Measurements from ENCODE around the gene STMN3.
A peak's percentile ranks its signal among the peaks of the same experiment; 100 is the strongest.

STMN3 gene

DNA sequence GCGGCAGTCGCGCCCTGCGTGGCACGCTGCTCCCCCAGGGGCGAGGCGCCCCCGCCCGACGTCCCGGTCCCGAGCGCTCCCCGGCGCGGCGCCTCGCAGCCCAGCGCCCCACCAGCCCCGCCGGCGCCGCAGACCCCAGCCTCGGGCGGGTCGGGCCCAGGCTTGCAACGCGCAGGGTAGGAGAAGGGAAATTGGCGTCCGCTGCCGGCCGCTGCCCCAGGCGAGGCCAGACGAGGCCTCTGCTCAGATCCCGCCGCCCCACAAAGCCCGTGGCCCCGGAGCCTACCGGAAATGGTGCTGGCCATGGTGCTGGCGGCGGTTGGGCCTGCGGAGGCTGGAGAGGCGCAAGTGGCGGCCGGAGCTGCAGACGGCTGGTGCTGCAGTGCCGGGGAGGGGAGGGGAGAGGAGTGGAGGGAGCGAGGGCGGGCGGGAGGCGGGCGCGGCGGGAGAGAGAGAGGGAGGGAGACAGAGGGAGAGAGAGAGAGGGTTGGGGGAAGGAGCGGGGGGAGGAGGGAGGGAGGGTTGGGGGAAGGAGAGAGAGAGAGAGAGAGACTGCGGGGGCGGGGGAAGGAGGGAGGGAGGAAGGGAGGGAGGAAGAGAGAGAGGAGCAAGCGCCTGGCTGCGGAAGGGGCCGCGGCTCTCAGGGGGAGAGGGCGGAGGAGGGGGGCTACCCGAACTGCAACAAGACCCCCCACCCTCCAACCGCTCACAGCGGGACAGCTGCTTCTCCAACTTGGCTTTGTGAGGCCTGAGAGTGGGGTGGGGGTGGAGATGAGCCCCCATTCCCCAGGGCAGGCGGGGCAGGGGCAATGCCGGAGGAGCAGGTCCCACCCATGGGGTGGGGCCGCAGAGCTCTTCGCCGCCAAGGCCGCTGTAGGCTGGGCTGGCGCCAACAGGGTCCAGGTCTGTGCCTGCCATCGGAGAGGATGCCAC, at the start of gene STMN3:
Gene STMN3, minus strand, starts transcription at position 384 of the 933 bp plus-strand sequence. Its CDS starts 79 bp downstream, at position 305.
- peak; percentile 36 for DNase-seq

- no peak for DNase-seq
Observed at GRCh38 chr20:63702036-63702665, 48.9 kb upstream of the STMN3 start.

DNA sequence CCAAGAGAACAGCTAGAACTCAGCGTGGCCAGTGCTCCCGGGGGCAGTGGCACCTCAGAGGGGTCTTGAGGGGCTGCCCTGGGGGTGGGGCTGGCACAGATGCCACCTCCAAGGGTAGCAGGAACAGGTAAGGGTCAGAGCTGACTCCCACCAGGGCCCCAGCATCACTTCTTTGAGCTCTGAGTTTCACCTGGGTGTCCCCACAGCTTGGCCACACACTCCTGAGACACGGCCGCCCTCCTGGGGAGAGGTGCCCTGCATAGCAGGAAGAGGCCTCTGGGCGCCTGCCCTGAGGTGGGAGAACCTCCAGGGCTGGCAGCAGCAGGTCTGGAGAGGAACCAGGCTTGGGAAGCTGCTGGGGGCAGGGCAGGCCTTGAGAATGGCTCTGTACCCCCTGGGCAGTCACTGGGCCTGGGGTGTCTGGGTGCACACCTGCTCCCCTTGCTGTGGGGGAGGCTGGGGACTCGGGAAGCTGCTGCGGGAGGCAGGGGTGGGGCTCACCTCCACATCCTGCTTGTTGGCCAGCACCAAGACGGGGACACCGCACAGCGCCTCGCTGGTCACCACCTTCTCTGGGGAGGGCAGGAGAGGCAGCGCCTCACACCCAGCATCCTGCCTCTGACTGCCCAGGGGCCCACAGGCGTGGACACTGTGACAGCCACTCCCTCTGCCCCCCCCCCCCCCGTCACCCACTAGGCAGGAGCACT, 48.3 kb upstream of the STMN3 start:
- DNase-seq, result no peak

GRCh38 chr20:63701051-63701328, 47.8 kb upstream of the STMN3 start:
- no peak for DNase-seq

- no peak for DNase-seq
Observed at GRCh38 chr20:63700199-63701050, 47.2 kb upstream of the STMN3 start.

GRCh38 chr20:63699466-63700198, 46.4 kb upstream of the STMN3 start:
- no peak for DNase-seq

DNA sequence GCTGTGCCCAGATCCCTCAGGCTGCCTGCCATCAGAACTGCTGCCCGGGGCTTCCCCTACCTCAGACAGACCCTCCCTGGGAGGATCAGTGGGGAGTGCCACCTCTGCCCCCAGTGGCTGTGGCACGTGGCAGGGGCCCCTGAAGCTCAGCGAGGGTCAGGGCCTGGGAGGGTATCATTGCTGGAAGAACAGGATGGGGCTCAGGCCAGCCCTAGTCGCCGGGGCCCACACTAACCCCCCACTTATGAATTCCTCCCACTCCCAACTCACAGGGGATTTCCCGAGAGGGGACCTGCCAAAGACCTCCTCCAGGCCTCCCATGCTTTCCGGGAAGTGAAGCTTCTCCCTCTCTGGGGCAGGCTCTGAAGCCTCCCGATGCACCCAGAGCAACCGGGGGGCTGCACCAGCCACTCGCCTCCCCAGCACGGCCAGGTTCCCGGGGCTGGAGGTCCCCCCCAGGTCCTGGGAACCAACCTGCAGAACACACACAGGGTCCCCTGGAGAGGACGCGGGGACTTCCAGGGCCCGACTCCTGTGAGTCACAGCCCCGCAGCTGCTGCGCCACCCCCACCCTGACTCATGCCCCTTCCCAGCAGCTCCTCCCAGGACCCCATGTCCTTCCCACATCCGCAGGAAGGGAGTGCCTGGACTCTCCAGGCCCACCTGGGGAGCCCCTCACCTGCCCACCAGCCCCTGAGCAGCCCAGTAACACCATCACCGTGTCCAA, 45.7 kb upstream of the STMN3 start:
- no peak for DNase-seq

GRCh38 chr20:63697868-63698545, 44.8 kb upstream of the STMN3 start:
- no peak for DNase-seq

DNA sequence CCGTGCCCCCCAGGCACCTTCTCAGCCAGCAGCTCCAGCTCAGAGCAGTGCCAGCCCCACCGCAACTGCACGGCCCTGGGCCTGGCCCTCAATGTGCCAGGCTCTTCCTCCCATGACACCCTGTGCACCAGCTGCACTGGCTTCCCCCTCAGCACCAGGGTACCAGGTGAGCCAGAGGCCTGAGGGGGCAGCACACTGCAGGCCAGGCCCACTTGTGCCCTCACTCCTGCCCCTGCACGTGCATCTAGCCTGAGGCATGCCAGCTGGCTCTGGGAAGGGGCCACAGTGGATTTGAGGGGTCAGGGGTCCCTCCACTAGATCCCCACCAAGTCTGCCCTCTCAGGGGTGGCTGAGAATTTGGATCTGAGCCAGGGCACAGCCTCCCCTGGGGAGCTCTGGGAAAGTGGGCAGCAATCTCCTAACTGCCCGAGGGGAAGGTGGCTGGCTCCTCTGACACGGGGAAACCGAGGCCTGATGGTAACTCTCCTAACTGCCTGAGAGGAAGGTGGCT, 44.2 kb upstream of the STMN3 start:
- DNase-seq, result no peak

DNA sequence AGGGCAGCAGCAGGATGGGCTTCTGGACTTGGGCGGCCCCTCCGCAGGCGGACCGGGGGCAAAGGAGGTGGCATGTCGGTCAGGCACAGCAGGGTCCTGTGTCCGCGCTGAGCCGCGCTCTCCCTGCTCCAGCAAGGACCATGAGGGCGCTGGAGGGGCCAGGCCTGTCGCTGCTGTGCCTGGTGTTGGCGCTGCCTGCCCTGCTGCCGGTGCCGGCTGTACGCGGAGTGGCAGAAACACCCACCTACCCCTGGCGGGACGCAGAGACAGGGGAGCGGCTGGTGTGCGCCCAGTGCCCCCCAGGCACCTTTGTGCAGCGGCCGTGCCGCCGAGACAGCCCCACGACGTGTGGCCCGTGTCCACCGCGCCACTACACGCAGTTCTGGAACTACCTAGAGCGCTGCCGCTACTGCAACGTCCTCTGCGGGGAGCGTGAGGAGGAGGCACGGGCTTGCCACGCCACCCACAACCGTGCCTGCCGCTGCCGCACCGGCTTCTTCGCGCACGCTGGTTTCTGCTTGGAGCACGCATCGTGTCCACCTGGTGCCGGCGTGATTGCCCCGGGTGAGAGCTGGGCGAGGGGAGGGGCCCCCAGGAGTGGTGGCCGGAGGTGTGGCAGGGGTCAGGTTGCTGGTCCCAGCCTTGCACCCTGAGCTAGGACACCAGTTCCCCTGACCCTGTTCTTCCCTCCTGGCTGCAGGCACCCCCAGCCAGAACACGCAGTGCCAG, 43.6 kb upstream of the STMN3 start, which contains the start of gene TNFRSF6B:
Gene TNFRSF6B, plus strand, starts transcription at position 25 of the 729 bp plus-strand sequence. Its CDS starts 116 bp downstream, at position 141.
- no peak for DNase-seq

DNA sequence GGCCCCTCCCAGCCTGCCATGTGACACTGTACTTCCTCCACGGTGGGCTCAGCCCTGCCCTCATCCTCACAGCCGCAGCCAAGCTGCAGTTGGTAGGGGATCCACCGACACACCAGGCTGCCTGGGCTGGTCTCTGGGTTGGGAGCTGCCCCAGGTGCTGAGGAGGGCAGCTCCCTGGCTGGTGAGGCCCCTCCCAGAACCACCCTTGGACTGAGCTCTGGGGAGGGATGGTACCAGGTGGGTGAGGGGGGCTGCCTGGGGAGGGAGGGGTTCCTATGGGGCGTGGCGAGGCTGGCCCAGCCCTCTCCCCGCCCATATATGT, 43.0 kb upstream of the STMN3 start:
- no peak for DNase-seq

DNA sequence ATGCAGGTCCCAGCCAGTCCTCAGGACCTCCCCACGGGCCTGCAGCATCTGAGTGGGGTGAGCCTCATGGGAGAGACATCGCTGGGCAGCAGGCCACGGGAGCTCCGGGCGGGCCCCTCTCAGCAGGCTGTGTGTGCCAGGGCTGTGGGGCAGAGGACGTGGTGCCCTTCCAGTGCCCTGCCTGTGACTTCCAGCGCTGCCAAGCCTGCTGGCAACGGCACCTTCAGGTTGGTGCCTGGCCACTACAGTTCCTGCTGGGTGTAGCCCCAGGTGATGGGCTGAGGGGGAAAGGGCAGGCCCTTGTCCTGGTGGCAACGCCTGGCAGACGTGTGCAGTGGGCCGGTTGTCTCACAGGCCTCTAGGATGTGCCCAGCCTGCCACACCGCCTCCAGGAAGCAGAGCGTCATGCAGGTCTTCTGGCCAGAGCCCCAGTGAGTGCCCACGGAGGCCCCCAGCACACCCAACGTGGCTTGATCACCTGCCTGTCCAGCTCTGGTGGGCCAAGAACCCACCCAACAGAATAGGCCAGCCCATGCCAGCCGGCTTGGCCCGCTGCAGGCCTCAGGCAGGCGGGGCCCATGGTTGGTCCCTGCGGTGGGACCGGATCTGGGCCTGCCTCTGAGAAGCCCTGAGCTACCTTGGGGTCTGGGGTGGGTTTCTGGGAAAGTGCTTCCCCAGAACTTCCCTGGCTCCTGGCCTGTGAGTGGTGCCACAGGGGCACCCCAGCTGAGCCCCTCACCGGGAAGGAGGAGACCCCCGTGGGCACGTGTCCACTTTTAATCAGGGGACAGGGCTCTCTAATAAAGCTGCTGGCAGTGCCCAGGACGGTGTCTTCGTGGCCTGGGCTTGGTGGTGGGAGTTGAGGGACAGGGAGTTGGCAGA, 42.4 kb upstream of the STMN3 start:
- no peak for DNase-seq

GRCh38 chr20:63694584-63695423, 41.6 kb upstream of the STMN3 start:
- DNase-seq, result no peak

DNA sequence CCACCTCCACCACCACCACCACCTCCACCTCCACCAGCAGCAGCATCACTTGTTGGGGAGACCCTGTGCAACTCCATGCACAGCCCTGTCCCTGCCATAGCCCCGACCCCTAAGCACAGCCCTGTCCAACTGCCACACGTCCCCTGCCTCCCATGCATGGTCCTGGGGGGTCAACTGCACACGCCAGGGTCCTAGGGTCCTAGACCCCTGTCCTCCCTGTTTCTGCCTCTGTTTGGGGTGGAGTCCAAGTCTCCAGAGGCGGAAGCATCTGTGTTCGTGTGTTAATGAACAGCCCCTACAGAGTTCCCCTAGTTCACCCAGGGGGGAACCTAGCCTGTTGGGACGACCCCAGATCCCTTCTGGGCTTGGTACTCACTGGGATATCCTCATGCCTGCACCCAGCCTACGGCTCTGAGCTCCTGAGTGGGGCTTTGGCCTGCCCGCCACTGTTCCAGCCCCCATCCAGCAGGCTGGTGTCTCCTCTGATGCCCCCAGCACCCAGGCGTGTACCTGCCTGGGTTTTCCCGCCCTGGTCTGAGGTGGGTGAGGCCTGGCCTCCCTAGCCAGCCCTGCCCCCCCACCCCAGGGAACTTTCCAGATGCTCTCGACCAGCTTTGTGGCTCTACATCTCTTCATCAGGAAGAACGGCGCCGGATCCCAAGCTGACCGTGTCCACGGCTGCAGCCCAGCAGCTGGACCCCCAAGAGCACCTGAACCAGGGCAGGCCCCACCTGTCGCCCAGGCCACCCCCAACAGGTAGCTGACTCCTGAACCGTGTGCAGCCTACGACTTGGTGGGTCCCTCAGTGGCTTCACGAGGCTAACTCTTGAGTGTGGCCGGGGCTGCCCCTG, 40.7 kb upstream of the STMN3 start:
- no peak for DNase-seq

- DNase-seq, result no peak
Observed at GRCh38 chr20:63693083-63693732, 40.0 kb upstream of the STMN3 start.

GRCh38 chr20:63692436-63693082, 39.3 kb upstream of the STMN3 start:
- no peak for DNase-seq

Data from NCI-H2029 treated with DMSO at 0.1 percent for 48 hours (cell line).